Neural progenitor cell (in vitro differentiated cells): ENCODE data around the gene KNOP1. TPM values are rescaled to one million over a fixed set of nuclear protein-coding genes. Genes with fewer than 3 reads are reported as not detected.
"Not testable (repeated sequence)": the region's sequence is repeated elsewhere in the genome, so short reads cannot be mapped to it uniquely, and the experiment has no call there.

Experiments used
- DNase-seq: peaks from one replicate; pipeline ENCODE4 v3.0.0-alpha.2; 2016; ENCODE audit warnings: low spot score
- H2AFZ ChIP-seq: fragments of 200-600 bp; sonication (generic); replicated peaks from 2 replicates; pipeline ENCODE4 v1.6.1; 2016; ENCODE audit warnings: antibody characterized with exemption
- H3F3A ChIP-seq: fragments of 200-600 bp; sonication (generic); 2 replicates; pipeline ENCODE4 v1.6.1; 2016; ENCODE audit warnings: antibody characterized with exemption, low read depth
- H3K27ac ChIP-seq: fragments of 200-600 bp; sonication (generic); 2 replicates; pipeline ENCODE4 v1.5.1; 2016; ENCODE audit warnings: mild to moderate bottlenecking
- H3K27me3 ChIP-seq: fragments of 200-600 bp; sonication (generic); 2 replicates; pipeline ENCODE4 v1.6.1; 2016; ENCODE audit warnings: mild to moderate bottlenecking, moderate library complexity
- H3K36me3 ChIP-seq: fragments of 200-600 bp; sonication (generic); 2 replicates; pipeline ENCODE4 v1.5.1; 2016
- H3K4me1 ChIP-seq: fragments of 200-600 bp; sonication (generic); 2 replicates; pipeline ENCODE4 v1.6.1; 2016; ENCODE audit warnings: mixed run types
- H3K4me2 ChIP-seq: fragments of 200-600 bp; sonication (generic); 2 replicates; pipeline ENCODE4 v1.6.1; 2016
- H3K4me3 ChIP-seq: fragments of 200-600 bp; sonication (generic); 2 replicates; pipeline ENCODE4 v1.5.1; 2016
- H3K79me2 ChIP-seq: fragments of 200-600 bp; sonication (generic); 2 replicates; pipeline ENCODE4 v1.6.1; 2016; ENCODE audit warnings: low read depth
- H3K9ac ChIP-seq: fragments of 200-600 bp; sonication (generic); 2 replicates; pipeline ENCODE4 v1.6.1; 2016
- H3K9me3 ChIP-seq: fragments of 200-600 bp; sonication (generic); 2 replicates; pipeline ENCODE4 v1.5.1; 2016; ENCODE audit warnings: low read depth
- H4K20me1 ChIP-seq: fragments of 200-600 bp; sonication (generic); 2 replicates; pipeline ENCODE4 v1.6.1; 2016; ENCODE audit warnings: low read depth
- H3K27ac Mint-ChIP-seq: 3 replicates; pipeline ENCODE4 v1.8.0; 2021; ENCODE audit warnings: mixed read lengths
- H3K27me3 Mint-ChIP-seq: 2 replicates; pipeline ENCODE4 v1.8.0; 2022; ENCODE audit warnings: low read depth, mild to moderate bottlenecking, inconsistent platforms, moderate library complexity, mixed read lengths; ENCODE audit not compliant: insufficient read depth
- H3K36me3 Mint-ChIP-seq: 3 replicates; pipeline ENCODE4 v1.8.0; 2021; ENCODE audit warnings: mixed read lengths
- H3K4me1 Mint-ChIP-seq: 3 replicates; pipeline ENCODE4 v1.8.0; 2021; ENCODE audit warnings: mixed read lengths
- H3K4me3 Mint-ChIP-seq: 3 replicates; pipeline ENCODE4 v1.8.0; 2021; ENCODE audit warnings: mild to moderate bottlenecking, moderate library complexity, mixed read lengths
- H3K9me3 Mint-ChIP-seq: 3 replicates; pipeline ENCODE4 v1.8.0; 2020; ENCODE audit warnings: mixed read lengths
- EZH2 ChIP-seq: fragments of 200-600 bp; sonication (generic); IDR thresholded peaks from 2 replicates; pipeline ENCODE4 v1.6.1; 2017; ENCODE audit warnings: antibody characterized with exemption, mild to moderate bottlenecking, moderate library complexity
- EZH2phosphoT487 ChIP-seq: fragments of 200-600 bp; sonication (generic); IDR thresholded peaks from 2 replicates; pipeline ENCODE4 v1.6.1; 2017; ENCODE audit warnings: antibody characterized with exemption
- total RNA-seq: library from RNA; depleted of rRNA; stranded (reverse); fragments of >200 nt; gene quantifications from 2 replicates; pipeline ENCODE4 v1.2.3, GENCODE V29; 2015; ENCODE audit warnings: low replicate concordance
- TF ChIP-seq, protein P1 (sequence below): fragments of 200-600 bp; sonication (generic); IDR thresholded peaks from 2 replicates; pipeline ENCODE4 v1.5.1; 2017; ENCODE audit warnings: antibody characterized with exemption, mild to moderate bottlenecking

KNOP1 gene
- total RNA-seq, 1 donor from 2014 or later: 130 TPM

DNA sequence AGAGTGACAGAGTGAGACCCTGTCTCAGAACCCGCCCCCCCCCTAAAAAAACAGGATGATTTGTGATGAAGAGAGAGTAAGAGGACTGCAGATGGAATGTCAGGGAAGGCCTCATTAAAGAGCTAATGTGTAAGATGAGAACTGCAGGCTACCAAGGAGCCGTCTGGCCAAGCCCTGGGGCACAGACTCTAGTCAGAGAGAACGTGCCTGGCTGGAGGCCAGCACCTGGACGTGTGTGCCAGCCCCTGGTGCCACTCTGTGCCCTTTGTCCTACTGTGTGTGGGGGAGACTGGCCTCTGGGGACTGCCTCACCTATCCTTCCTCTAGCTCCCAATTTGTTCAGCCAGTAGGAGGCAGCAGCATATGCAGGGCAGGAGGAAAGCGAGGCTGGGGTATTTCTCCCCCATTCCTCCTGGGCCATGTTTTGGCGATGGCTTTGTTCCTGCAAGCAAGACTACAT, 37.1 kb downstream of the KNOP1 start:
- H3K36me3 ChIP-seq: peaks cover 4% of the 10 kb centered on the region
- H2AFZ ChIP-seq: no peak overlapping the region
- peaks cover 3% of the 10 kb centered on the region for H3K27me3 Mint-ChIP-seq
- H3K27ac Mint-ChIP-seq: no peak overlapping the region
- H3K36me3 Mint-ChIP-seq: peaks cover 39% of the 10 kb centered on the region
- H3K4me1 Mint-ChIP-seq: peaks cover 3% of the 10 kb centered on the region
- H3K79me2 ChIP-seq: no peaks in the 10 kb centered on the region
- no peak overlapping the region for H3K4me3 ChIP-seq
- no peak overlapping the region for H3K4me3 Mint-ChIP-seq
- H3K4me1 ChIP-seq: no peaks in the 10 kb centered on the region
- no peaks in the 10 kb centered on the region for H4K20me1 ChIP-seq
- peaks cover 3% of the 10 kb centered on the region for H3F3A ChIP-seq
- no peaks in the 10 kb centered on the region for H3K27me3 ChIP-seq
- TF ChIP-seq, protein P1, sequence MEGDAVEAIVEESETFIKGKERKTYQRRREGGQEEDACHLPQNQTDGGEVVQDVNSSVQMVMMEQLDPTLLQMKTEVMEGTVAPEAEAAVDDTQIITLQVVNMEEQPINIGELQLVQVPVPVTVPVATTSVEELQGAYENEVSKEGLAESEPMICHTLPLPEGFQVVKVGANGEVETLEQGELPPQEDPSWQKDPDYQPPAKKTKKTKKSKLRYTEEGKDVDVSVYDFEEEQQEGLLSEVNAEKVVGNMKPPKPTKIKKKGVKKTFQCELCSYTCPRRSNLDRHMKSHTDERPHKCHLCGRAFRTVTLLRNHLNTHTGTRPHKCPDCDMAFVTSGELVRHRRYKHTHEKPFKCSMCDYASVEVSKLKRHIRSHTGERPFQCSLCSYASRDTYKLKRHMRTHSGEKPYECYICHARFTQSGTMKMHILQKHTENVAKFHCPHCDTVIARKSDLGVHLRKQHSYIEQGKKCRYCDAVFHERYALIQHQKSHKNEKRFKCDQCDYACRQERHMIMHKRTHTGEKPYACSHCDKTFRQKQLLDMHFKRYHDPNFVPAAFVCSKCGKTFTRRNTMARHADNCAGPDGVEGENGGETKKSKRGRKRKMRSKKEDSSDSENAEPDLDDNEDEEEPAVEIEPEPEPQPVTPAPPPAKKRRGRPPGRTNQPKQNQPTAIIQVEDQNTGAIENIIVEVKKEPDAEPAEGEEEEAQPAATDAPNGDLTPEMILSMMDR: peak; percentile 30
- TF ChIP-seq EZH2phosphoT487: no peak
- DNase-seq: no peak
- H3K4me2 ChIP-seq: no peak overlapping the region
- no peak overlapping the region for H3K27ac ChIP-seq
- peaks cover 4% of the 10 kb centered on the region for H3K9me3 Mint-ChIP-seq
- no peaks in the 10 kb centered on the region for H3K9me3 ChIP-seq
- no peak overlapping the region for H3K9ac ChIP-seq

DNA sequence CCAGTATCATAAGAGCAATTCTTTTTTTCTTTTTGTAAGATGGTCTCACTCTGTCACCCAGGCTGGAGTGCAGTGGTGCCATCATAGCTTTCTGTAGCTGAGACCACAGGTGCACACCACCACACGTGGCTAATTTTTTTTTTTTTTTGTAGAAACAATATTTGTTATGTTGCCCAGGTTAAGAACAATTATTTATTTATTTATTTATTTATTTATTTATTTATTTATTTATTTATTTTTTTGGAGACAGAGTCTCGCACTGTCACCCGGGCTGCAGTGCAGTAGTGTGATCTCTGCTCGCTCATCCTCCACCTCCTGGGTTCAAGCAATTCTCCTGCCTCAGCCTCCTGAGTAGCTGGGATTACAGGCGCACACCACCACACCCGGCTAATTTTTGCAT, 38.7 kb downstream of the KNOP1 start:
- H2AFZ ChIP-seq, H3K9me3 Mint-ChIP-seq, H3K79me2 ChIP-seq, H3K4me3 Mint-ChIP-seq, H3K27ac ChIP-seq, H3K9me3 ChIP-seq, H3K27me3 Mint-ChIP-seq, H3K36me3 ChIP-seq, DNase-seq, H3K9ac ChIP-seq, H3K4me1 ChIP-seq, H3K4me3 ChIP-seq, H3K4me2 ChIP-seq, H3K4me1 Mint-ChIP-seq, H3F3A ChIP-seq, H3K27me3 ChIP-seq, H4K20me1 ChIP-seq, H3K27ac Mint-ChIP-seq: not testable (repeated sequence)
- H3K36me3 Mint-ChIP-seq: peaks cover 34% of the 10 kb centered on the region

DNA sequence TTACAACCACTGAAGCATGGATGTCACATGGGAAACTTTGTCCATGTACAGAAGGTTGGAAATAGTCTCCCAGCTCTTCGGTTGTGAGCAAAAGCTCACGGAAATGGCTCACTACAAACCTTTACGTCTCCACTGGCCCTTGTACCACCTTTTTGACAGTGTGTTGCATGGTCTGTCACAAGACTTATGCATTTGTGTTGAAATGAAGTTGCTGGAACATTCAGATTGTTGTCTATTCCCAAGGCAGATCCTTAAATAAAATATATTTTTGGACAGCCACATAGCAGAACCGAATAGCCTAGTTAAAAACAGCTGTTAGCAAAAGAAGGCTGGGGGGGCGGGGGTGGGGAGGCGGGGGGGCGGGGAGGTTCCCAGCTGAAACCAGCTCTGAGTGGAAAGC, 39.2 kb downstream of the KNOP1 start:
- Histone ChIP-seq H2AFZ (no peak overlapping the region), H3K4me3 (no peak overlapping the region), H3F3A (no peaks in the 10 kb centered on the region), H3K4me1 (no peaks in the 10 kb centered on the region), H3K79me2 (no peaks in the 10 kb centered on the region), H3K9me3 (no peaks in the 10 kb centered on the region), H4K20me1 (no peaks in the 10 kb centered on the region), H3K36me3 (peaks cover 4% of the 10 kb centered on the region), H3K27ac (no peak overlapping the region), H3K9ac (no peak overlapping the region), H3K27me3 (no peaks in the 10 kb centered on the region), H3K4me2 (no peak overlapping the region)
- DNase-seq: no peak
- Mint-ChIP-seq H3K27me3 (no peaks in the 10 kb centered on the region), H3K4me3 (no peak overlapping the region), H3K9me3 (no peaks in the 10 kb centered on the region), H3K36me3 (peaks cover 33% of the 10 kb centered on the region), H3K4me1 (no peaks in the 10 kb centered on the region), H3K27ac (no peak overlapping the region)
- TF ChIP-seq EZH2: no peak
- TF ChIP-seq EZH2phosphoT487: no peak
- TF ChIP-seq, protein P1: no peak

DNA sequence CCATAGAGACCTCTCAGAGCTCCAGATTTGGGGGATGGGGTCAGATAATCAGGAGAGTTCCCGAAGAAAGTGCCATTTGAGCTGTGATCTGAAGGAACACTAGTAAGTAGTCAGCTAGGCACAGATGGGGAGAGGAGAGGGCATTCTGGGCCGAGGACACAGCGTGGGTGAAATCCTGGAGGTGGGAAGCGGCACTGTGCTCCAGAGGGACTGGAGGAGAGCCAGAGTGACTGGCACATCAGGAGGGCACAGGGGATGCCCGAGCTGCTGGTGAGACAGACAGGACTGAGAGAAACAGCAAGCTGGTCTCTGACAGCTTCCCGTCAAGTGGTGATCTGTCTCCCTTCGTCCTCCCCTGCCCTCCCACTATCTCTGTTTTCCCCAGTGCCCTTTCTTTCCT, 40.6 kb downstream of the KNOP1 start:
- Histone ChIP-seq H3F3A (no peaks in the 10 kb centered on the region), H3K4me2 (no peak overlapping the region), H3K9ac (no peak overlapping the region), H2AFZ (no peak overlapping the region), H3K79me2 (no peaks in the 10 kb centered on the region), H3K4me1 (no peaks in the 10 kb centered on the region), H3K27me3 (no peaks in the 10 kb centered on the region), H3K27ac (no peak overlapping the region), H3K4me3 (no peak overlapping the region), H3K36me3 (no peaks in the 10 kb centered on the region), H4K20me1 (no peaks in the 10 kb centered on the region), H3K9me3 (no peaks in the 10 kb centered on the region)
- Mint-ChIP-seq H3K27ac (no peak overlapping the region), H3K36me3 (peaks cover 22% of the 10 kb centered on the region), H3K9me3 (no peaks in the 10 kb centered on the region), H3K4me3 (peak overlapping the region; percentile 28), H3K27me3 (no peaks in the 10 kb centered on the region), H3K4me1 (no peaks in the 10 kb centered on the region)
- no peak for TF ChIP-seq EZH2phosphoT487
- TF ChIP-seq EZH2: no peak
- TF ChIP-seq, protein P1: no peak
- no peak for DNase-seq
